ENCODE results near the gene ADCY2.

ADCY2 gene

GRCh38 chr5:7828269-7828668 is 432.3 kb downstream of the ADCY2 start:
- DNase-seq (ENCODE audit: low read depth) = no peak

- DNase-seq (ENCODE audit: low read depth) = no peak
These were observed 439.0 kb downstream of the ADCY2 start for GRCh38 chr5:7834982-7835381.

GRCh38 chr5:7837403-7837802 is 441.5 kb downstream of the ADCY2 start:
- DNase-seq (ENCODE audit: low read depth) = no peak

- no peak for DNase-seq (ENCODE audit: low read depth)
These were observed 446.6 kb downstream of the ADCY2 start for GRCh38 chr5:7842531-7842930.

GRCh38 chr5:7844901-7845300 is 449.0 kb downstream of the ADCY2 start:
- no peak for DNase-seq (ENCODE audit: low read depth)

- DNase-seq (ENCODE audit: low read depth) = no peak
These were observed 449.6 kb downstream of the ADCY2 start for GRCh38 chr5:7845557-7845956.

GRCh38 chr5:7846327-7846726 is 450.4 kb downstream of the ADCY2 start:
- no peak for DNase-seq (ENCODE audit: low read depth)

- no peak for DNase-seq (ENCODE audit: low read depth)
These were observed 452.4 kb downstream of the ADCY2 start for GRCh38 chr5:7848296-7848695.

- no peak for DNase-seq (ENCODE audit: low read depth)
These were observed 453.9 kb downstream of the ADCY2 start for GRCh38 chr5:7849681-7850394.

- no peak for DNase-seq (ENCODE audit: low read depth)
These were observed 454.7 kb downstream of the ADCY2 start, which contains the start of gene CFAP90 for GRCh38 chr5:7850395-7851239. Gene CFAP90 (minus strand): TSS chr5:7851133. CDS start chr5:7851021, 112 bp downstream.

GRCh38 chr5:7851240-7851592 is 455.3 kb downstream of the ADCY2 start:
- DNase-seq (ENCODE audit: low read depth) = no peak

GRCh38 chr5:7851617-7852289 is 455.8 kb downstream of the ADCY2 start:
- DNase-seq (ENCODE audit: low read depth) = no peak

- no peak for DNase-seq (ENCODE audit: low read depth)
These were observed 456.6 kb downstream of the ADCY2 start for GRCh38 chr5:7852542-7852941.

- DNase-seq (ENCODE audit: low read depth) = no peak
These were observed 457.1 kb downstream of the ADCY2 start for GRCh38 chr5:7852988-7853387.

- DNase-seq (ENCODE audit: low read depth) = no peak
These were observed 459.7 kb downstream of the ADCY2 start for GRCh38 chr5:7855611-7856010.

GRCh38 chr5:7856855-7857254 is 460.9 kb downstream of the ADCY2 start:
- DNase-seq (ENCODE audit: low read depth) = no peak

- no peak for DNase-seq (ENCODE audit: low read depth)
These were observed 461.4 kb downstream of the ADCY2 start for GRCh38 chr5:7857361-7857760.

- DNase-seq (ENCODE audit: low read depth) = no peak
These were observed 462.1 kb downstream of the ADCY2 start for GRCh38 chr5:7857926-7858632.

- DNase-seq (ENCODE audit: low read depth) = no peak
These were observed 470.3 kb downstream of the ADCY2 start for GRCh38 chr5:7866196-7866595.

GRCh38 chr5:7867260-7867659 is 471.3 kb downstream of the ADCY2 start:
- DNase-seq (ENCODE audit: low read depth) = no peak

- no peak for DNase-seq (ENCODE audit: low read depth)
These were observed 472.5 kb downstream of the ADCY2 start for GRCh38 chr5:7868427-7868772.

- peak; percentile 80 for DNase-seq (ENCODE audit: low read depth)
These were observed 473.0 kb downstream of the ADCY2 start, which contains the start of the genes FASTKD3 and MTRR for GRCh38 chr5:7868773-7869473. Gene FASTKD3 (minus strand): TSS chr5:7869031. CDS start chr5:7868083, 948 bp downstream. Gene MTRR (plus strand): TSS chr5:7869148. CDS start chr5:7870795, 1,647 bp downstream.

Measured in activated gamma-delta T cell treated with anti-CD3 and anti-CD28 coated beads, Interleukin-2, amount 50 U/mL, for 16 hours (primary cell).